GM18519 (cell line): ENCODE measurements around the gene PRRG2.

Experiments
- ATAC-seq: cut with Tn5 transposase; IDR thresholded peaks from one replicate; pipeline ENCODE4 v1.9.1; 2021; ENCODE audit warnings: mild to moderate bottlenecking, moderate library complexity; ENCODE audit not compliant: unreplicated experiment, low FRiP score

Gene PRRG2

GRCh38 chr19:49581007-49581508, at the start of gene PRRG2:
Gene PRRG2, plus strand, starts transcription at chr19:49581316. Its CDS starts 1,904 bp downstream, at chr19:49583220.
- no peak for ATAC-seq

- ATAC-seq, result no peak
These were observed 47.3 kb upstream of the PRRG2 start for GRCh38 chr19:49533551-49534488.

- ATAC-seq, result no peak
These were observed 46.3 kb upstream of the PRRG2 start for GRCh38 chr19:49534632-49535385.

GRCh38 chr19:49536921-49537462, 44.1 kb upstream of the PRRG2 start:
- no peak for ATAC-seq

GRCh38 chr19:49538643-49539042, 42.5 kb upstream of the PRRG2 start:
- ATAC-seq, result no peak

- ATAC-seq, result no peak
These were observed 41.7 kb upstream of the PRRG2 start for GRCh38 chr19:49539192-49539952.

- no peak for ATAC-seq
These were observed 39.2 kb upstream of the PRRG2 start for GRCh38 chr19:49541914-49542313.

GRCh38 chr19:49542446-49542845, 38.7 kb upstream of the PRRG2 start:
- no peak for ATAC-seq

GRCh38 chr19:49543032-49543431, 38.1 kb upstream of the PRRG2 start:
- no peak for ATAC-seq

- no peak for ATAC-seq
These were observed 37.0 kb upstream of the PRRG2 start for GRCh38 chr19:49544154-49544553.

GRCh38 chr19:49546825-49547565, 34.1 kb upstream of the PRRG2 start:
- ATAC-seq, result no peak

GRCh38 chr19:49549045-49549444, 32.1 kb upstream of the PRRG2 start:
- ATAC-seq, result no peak

GRCh38 chr19:49551531-49551930, 29.6 kb upstream of the PRRG2 start:
- ATAC-seq, result no peak

- ATAC-seq, result no peak
These were observed 28.4 kb upstream of the PRRG2 start for GRCh38 chr19:49552749-49553148.

GRCh38 chr19:49553451-49554271, 27.5 kb upstream of the PRRG2 start:
- ATAC-seq, result no peak

- ATAC-seq, result no peak
These were observed 26.4 kb upstream of the PRRG2 start for GRCh38 chr19:49554701-49555181.

GRCh38 chr19:49555600-49556411, 25.3 kb upstream of the PRRG2 start:
- no peak for ATAC-seq
